HG03095 (cell line): ENCODE data around the gene CDK6.

Experiments used
- ATAC-seq: cut with Tn5 transposase; IDR thresholded peaks from one replicate; pipeline ENCODE4 v1.9.1; 2021; ENCODE audit warnings: moderate library complexity; ENCODE audit not compliant: unreplicated experiment

The CDK6 gene

DNA sequence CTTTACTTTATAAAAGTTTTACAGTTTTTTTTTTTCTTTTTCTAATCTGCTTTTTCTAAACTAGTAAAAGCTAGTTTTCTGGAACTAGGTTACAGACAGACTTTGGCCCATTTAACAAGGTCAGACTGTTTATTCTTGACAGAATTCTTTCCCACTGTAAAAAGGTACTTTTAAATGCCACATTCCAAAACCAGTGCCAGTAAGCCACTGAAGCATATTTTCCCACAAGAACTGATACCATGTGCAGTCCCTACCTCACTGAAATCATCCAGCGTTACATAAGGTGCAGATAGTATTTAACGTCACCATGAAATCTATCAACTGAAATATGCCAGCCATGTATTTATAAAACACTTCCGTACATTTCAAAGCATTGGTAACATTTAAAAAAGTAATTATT lies 121.6 kb downstream of the CDK6 start:
- ATAC-seq: no peak

DNA sequence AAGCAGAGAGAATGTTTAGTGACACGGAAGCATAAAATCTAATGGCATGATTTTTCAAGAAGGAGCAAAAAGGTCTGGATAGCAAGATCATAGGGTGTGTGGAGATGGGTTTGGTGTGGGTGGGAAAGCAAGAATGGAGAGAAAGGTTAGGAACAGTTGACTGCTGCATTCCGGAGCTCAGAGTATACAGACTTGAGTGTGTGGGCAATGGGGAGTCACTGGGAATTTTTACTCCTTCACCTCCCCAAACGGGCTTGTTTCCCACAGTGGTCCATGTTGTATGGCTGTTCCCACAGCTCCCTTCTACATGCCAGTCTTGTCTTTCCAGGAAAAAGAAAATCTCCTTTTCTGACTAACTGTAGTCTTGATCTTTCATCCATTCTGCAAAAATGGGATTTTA lies 122.1 kb downstream of the CDK6 start:
- ATAC-seq: no peak

DNA sequence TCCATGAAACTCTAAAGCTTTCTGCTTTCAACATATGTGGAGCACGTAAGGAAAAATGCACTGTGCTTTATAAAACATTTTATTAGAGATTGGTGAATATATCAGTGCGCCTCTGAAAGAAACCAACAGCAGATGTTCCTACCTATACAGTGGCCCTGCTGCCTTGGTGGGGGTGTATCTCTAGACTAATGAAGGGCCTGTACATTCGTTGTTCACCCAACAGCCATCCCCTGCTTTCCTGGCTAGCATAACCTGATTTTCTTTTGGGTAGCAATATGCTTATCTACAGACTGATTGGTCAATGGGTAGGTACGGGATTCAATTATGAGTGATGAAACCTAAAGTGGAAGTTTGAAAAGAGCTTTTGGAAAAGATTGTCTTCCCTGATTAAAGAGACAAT lies 126.5 kb downstream of the CDK6 start:
- ATAC-seq: no peak

DNA sequence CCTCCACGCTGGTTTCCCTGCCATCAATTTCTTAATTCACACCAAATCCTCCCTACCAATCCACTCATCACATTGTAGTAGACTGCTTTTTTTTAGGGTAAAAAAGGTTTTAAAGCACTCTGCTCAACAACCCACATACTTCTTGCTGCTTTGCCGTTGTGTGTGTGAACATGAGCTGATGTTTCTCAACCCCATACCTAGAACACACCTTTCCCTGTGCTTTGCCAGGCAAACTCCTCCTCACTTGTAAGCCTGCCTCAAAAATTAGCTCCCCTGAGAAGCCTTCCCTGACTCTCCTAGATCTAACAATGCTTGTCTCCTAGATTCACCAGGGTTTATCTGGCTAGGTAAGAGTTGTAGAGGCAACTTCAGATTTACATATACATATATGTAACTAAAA lies 127.2 kb downstream of the CDK6 start:
- no peak for ATAC-seq

GRCh38 chr7:92708111-92709042 lies 128.0 kb downstream of the CDK6 start:
- no peak for ATAC-seq

DNA sequence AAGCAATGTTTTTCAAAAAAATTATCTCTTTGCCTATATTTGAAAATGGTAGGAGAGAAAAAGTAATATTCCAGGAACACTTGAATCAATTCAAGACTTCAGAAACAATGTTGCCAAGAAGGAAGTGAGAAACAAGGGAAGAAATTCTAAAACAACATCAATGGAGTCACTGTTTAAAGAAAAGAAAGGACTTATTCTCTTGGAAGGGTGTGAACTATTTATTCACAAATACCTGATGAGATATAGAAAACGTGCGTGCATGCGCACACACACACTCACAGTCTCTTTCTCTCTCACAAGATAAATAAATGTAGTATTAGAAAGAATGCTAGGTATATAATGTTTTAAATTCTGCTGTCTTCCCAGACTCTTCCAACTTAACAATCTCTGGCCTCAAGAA lies 128.9 kb downstream of the CDK6 start:
- ATAC-seq: no peak

GRCh38 chr7:92706563-92706962 lies 129.8 kb downstream of the CDK6 start:
- no peak for ATAC-seq

DNA sequence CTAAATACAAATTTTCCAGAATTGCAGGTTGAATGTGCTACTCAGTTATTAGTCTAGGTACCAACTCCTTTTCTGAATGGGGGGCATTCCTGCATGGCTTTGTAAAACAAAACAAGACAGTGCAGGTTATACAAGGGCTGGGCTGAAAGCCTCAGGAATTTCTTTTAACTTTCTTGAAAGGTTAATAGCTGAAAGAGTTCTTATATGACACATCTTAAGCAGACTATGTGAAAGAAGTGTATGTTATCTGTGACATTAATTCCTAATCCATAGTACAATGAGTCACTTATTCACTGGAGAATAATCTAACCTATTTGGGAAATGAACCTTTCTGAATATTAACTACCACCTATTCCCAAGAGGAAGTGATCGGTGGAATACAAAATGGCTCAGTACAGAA lies 130.5 kb downstream of the CDK6 start:
- ATAC-seq: no peak

DNA sequence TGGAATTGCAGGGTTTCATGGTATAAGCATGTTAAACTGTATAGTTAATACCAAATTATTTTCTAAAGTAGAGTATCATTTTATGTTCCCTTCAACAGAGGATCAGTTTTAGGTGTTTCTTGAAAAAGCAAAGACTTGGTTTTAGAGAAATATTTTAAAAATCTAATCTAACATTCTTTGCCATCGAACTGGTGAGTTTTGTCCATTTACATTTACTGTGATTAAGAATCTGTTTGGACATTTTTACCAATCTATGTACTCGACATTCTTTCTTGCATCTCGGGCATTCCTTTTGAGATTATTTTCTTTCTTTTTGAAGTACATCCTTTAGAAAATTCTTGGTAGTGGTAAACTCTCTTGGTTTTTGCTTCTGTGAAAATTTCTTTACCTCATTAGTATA lies 131.5 kb downstream of the CDK6 start:
- ATAC-seq: no peak

- ATAC-seq: no peak
Observed at GRCh38 chr7:92702535-92702934, 133.8 kb downstream of the CDK6 start.

DNA sequence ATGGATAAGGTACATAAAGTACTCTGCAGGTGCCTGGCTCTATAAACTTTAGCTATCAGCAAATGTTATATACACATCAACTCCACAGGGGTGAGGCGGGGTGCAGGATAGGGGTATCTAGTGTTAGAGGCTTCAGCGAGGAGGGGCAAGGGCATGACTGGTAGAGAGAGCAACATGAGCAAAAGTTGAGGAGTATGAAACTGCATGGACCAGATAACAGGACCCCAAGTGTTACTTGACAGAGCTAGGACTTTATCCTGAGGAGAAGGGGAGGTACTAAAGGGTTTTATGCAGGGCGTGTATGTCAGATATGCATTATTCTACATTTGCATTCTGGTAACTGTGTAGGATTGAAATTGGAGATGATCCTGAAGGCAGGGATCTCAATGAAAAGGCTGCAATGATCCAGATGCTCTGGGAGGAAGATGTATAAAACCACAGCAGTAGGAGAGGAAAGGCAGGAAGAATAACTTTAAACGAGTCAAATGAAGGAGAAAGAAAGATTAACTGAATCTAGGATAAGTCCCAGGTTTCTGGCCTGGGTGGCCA lies 136.3 kb downstream of the CDK6 start:
- ATAC-seq: no peak

DNA sequence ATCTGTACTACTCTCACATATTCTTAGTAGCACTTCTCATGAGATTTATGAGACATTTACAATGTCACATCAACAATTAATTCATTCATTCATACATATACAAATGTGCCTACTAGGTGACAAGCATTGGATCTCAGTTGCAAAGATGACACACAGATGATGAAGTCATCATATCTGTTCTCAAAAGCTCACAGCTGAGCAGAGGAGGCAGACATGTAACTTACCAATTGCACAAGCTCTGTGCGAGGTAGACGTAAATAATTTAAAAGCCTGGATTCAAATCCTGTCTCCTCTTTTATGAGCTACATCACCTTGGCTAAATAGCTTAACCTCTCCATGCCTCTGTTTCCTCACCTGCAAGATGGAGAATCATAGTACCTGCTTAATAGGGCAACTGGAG lies 136.8 kb downstream of the CDK6 start:
- ATAC-seq: no peak

DNA sequence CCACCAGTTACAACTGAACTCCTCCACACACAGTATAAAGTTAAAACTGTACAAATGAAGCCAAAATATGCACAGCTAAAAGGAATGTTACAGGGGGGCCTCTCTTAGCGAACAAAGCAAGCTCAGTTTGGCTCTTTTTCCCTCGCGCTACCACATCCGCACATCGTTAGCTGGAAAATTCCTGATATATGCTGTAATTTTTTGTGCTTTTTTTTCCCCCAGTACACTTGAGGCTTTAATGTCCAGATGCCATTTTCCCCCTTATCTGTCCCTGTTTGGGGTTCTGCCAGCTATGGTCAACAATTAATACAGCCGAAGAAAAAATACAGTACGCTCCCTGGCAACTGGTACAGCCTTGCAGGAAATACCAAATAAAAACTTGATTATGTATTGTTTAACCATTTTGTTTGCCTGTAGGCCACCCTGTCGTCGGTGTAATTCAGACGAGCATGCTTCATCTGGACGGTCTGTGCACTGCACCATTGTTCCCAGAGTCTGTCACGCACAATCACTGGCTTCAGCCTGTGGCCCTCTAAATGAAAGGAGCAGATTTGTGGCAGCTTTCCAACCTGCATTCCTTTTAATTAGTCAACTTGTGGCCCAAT lies 138.0 kb downstream of the CDK6 start:
- no peak for ATAC-seq

DNA sequence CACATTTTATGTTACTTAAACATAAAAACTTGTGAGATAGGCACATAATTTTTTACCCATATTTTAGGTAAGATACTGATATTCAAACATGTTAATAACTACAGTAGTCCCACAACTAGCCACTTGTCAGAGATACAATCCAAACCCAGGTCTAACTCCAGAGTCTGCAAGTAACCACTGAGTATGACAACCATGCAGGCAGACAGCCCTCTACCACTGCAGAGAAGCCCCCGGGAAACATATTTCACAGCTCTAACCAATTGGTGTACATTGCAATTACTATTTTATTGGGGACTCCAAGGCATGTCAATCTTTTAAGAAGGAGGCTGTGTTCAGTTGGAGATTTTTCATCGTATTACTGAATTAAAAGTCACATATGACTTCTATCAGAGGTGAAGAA lies 139.0 kb downstream of the CDK6 start:
- ATAC-seq: no peak

DNA sequence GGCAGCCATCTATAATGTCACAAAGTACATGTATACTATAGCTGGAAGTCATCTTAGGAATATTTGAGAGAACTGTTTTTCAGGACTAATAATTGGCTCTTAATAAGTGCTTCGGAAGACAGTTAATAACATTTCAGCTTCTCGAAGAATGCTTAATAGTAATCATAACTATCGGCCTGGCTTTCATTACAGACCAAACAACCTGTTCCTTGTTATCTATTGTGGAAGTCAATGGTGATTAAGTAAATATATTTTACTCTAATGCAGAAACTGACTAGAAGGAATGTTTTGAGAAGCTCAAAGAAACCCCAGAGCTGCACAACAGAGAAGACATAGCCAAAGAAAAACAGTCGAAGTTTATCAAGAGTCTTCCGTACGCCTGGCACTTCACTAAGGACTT lies 139.4 kb downstream of the CDK6 start:
- no peak for ATAC-seq

GRCh38 chr7:92696584-92696983 lies 139.8 kb downstream of the CDK6 start:
- no peak for ATAC-seq

GRCh38 chr7:92695308-92696261 lies 140.8 kb downstream of the CDK6 start:
- no peak for ATAC-seq

GRCh38 chr7:92694211-92694610 lies 142.2 kb downstream of the CDK6 start:
- ATAC-seq: no peak

- ATAC-seq: no peak
Observed at GRCh38 chr7:92693519-92693918, 142.9 kb downstream of the CDK6 start.

- peak; percentile 72 for ATAC-seq
Observed at GRCh38 chr7:92691578-92691977, 144.8 kb downstream of the CDK6 start.
